ENCODE measurements around the gene TSEN54. TPM values are rescaled to one million over a fixed set of nuclear protein-coding genes. Genes with fewer than 3 reads are reported as not detected.
A peak's percentile ranks its signal among the peaks of the same experiment; 100 is the strongest.

The TSEN54 gene
- total RNA-seq, 4 donors from 2014 or later, result 15.8 to 26.5 (median 17.1) TPM

DNA sequence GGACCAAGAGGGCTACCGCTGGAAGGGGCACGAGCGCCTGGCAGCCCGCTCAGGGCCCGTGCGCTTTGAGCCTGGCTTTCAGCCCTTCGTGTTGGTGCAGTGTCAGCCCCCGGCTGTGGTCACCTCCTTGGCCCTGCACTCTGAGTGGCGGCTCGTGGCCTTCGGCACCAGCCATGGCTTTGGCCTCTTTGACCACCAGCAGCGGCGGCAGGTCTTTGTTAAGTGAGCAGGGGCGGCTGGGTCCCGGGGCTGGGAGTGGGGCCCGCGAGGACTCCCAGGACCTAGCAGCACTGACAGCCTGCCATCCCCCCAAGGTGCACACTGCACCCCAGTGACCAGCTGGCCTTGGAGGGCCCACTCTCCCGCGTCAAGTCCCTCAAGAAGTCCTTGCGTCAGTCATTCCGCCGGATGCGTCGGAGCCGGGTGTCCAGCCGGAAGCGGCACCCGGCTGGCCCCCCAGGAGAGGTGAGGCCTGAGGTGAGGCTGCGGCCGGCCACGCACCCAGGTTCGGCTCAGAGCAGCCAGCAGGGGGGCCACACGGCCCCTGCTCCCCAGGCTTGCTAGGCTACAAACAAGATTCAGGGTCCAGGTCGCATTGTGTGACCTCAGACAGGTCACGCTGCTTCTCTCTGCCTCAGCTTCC is 53.8 kb downstream of the TSEN54 start:
- ATAC-seq, result no peak
- Histone ChIP-seq H3K27me3 (no peaks in the 10 kb centered on the region), H3K4me1 (no peaks in the 10 kb centered on the region), H3K27ac (peak overlapping the region in 1 of 4 donors; percentile 45), H3K9me3 (no peaks in the 10 kb centered on the region), H3K4me3 (no peak overlapping the region), H3K36me3 (peaks cover 0 to 2% of the 10 kb centered on the region in 2 donors)
- 100% methylated on average over 1 of the region's 35 CpGs; no CpG with 5 or more reads in 1 of the 2 donors for WGBS, 2 donors (ENCODE audit: low coverage in 1 of 2)
- TF ChIP-seq EP300 (IDR thresholded peaks at IDR 0.05) (no peak), POLR2A (IDR thresholded peaks at IDR 0.05) (no peak), POLR2AphosphoS5 (IDR thresholded peaks at IDR 0.05) (no peak)
- TF ChIP-seq, protein P1, sequence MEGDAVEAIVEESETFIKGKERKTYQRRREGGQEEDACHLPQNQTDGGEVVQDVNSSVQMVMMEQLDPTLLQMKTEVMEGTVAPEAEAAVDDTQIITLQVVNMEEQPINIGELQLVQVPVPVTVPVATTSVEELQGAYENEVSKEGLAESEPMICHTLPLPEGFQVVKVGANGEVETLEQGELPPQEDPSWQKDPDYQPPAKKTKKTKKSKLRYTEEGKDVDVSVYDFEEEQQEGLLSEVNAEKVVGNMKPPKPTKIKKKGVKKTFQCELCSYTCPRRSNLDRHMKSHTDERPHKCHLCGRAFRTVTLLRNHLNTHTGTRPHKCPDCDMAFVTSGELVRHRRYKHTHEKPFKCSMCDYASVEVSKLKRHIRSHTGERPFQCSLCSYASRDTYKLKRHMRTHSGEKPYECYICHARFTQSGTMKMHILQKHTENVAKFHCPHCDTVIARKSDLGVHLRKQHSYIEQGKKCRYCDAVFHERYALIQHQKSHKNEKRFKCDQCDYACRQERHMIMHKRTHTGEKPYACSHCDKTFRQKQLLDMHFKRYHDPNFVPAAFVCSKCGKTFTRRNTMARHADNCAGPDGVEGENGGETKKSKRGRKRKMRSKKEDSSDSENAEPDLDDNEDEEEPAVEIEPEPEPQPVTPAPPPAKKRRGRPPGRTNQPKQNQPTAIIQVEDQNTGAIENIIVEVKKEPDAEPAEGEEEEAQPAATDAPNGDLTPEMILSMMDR (IDR thresholded peaks at IDR 0.05), result no peak

DNA sequence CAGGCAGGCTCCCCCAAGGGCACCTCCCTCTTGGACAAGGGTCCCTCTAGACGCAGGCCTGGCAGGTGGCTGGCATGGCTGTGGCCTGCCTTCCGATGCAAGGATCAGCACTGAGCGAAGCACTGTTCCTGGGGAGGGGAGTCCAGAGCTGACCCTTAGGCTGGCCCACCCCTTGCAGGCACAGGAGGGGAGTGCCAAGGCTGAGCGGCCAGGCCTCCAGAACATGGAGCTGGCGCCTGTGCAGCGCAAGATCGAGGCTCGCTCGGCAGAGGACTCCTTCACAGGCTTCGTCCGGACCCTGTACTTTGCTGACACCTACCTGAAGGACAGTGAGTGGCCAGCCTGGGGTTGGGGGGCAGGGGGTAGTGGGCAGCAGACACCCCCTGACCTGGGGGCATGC is 54.4 kb downstream of the TSEN54 start:
- no peak overlapping the region for H3K4me3 ChIP-seq
- TF ChIP-seq POLR2A (IDR thresholded peaks at IDR 0.05), result no peak
- TF ChIP-seq EP300 (IDR thresholded peaks at IDR 0.05), result no peak
- TF ChIP-seq, protein P1 (IDR thresholded peaks at IDR 0.05), result no peak
- TF ChIP-seq POLR2AphosphoS5 (IDR thresholded peaks at IDR 0.05), result no peak
- H3K9me3 ChIP-seq, result no peaks in the 10 kb centered on the region
- ATAC-seq, result no peak
- peak overlapping the region in 1 of 4 donors; percentile 45 for H3K27ac ChIP-seq
- H3K36me3 ChIP-seq, result no peaks in the 10 kb centered on the region
- no peaks in the 10 kb centered on the region for H3K4me1 ChIP-seq
- no peaks in the 10 kb centered on the region for H3K27me3 ChIP-seq
- WGBS, 2 donors (ENCODE audit: low coverage in 1 of 2), result no CpG with 5 or more reads among the region's 11 CpGs

DNA sequence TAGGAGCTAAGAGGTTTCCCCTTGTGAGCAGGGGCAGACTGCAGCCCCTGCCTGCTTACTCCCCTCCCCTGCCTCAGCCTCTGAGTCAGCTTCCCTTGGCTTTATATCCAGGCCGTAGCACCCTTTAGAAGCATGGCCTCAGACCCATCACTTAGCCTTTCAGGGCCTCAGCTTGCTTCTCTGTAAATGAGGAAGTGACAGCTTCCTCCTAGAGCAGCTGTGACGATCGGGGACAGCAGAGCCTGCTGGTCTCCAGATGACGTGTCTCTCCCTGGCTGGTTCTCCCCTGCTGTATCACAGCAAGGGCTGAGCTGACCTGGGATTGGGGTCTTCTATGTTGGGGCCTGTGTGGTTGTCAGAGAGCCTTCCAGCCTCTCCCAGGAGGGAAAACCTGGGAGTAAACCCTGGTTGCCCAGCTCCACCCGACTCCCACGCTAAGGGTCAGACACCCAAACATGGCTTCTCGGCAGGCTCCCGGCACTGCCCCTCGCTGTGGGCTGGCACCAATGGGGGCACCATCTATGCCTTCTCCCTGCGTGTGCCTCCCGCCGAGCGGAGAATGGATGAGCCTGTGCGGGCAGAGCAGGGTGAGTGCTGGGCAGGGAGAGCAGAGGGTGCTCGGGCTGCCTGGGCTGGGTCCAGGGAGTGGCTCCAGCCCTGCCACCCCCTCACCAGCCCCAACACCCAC is 55.0 kb downstream of the TSEN54 start:
- Histone ChIP-seq H3K27ac (peak overlapping the region in 2 of 4 donors; percentile 35 to 45), H3K9me3 (no peaks in the 10 kb centered on the region), H3K4me1 (no peaks in the 10 kb centered on the region), H3K27me3 (no peaks in the 10 kb centered on the region), H3K36me3 (no peaks in the 10 kb centered on the region), H3K4me3 (no peak overlapping the region)
- no CpG with 5 or more reads among the region's 15 CpGs for WGBS, 2 donors (ENCODE audit: low coverage in 1 of 2)
- peak; percentile 59 for ATAC-seq
- TF ChIP-seq EP300 (IDR thresholded peaks at IDR 0.05) (no peak), POLR2A (IDR thresholded peaks at IDR 0.05) (no peak), POLR2AphosphoS5 (IDR thresholded peaks at IDR 0.05) (no peak)
- TF ChIP-seq, protein P1 (IDR thresholded peaks at IDR 0.05), result no peak

DNA sequence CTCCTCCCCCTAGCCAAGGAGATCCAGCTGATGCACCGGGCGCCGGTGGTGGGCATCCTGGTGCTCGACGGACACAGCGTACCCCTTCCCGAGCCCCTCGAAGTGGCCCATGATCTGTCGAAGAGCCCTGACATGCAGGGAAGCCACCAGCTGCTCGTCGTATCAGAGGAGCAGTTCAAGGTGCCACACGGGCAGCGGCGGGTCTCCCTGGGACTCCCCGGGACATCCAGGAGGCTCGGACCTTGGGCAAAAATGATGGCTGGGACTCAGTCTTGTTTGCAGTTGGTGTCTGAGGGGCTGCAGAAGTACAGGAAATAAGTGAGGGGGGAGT is 55.5 kb downstream of the TSEN54 start:
- ATAC-seq, result no peak
- WGBS, 2 donors (ENCODE audit: low coverage in 1 of 2), result 100% methylated on average over 2 of the region's 16 CpGs; no CpG with 5 or more reads in 1 of the 2 donors
- H3K4me3 ChIP-seq, result no peak overlapping the region
- H3K9me3 ChIP-seq, result no peaks in the 10 kb centered on the region
- no peaks in the 10 kb centered on the region for H3K4me1 ChIP-seq
- TF ChIP-seq, protein P1 (IDR thresholded peaks at IDR 0.05), result no peak
- no peak for TF ChIP-seq POLR2AphosphoS5 (IDR thresholded peaks at IDR 0.05)
- no peak for TF ChIP-seq EP300 (IDR thresholded peaks at IDR 0.05)
- no peak for TF ChIP-seq POLR2A (IDR thresholded peaks at IDR 0.05)
- H3K36me3 ChIP-seq, result no peaks in the 10 kb centered on the region
- peak overlapping the region in 1 of 4 donors; percentile 16 for H3K27ac ChIP-seq
- H3K27me3 ChIP-seq, result no peaks in the 10 kb centered on the region
